T-helper 2 cell treated with Interferon-gamma antibody and Interleukin-4, amounts not matched to agents 5 μg/mL and 100 μg/mL, for 36 hours (primary cell): ENCODE data around the gene TMEM114.

Experiments
- DNase-seq: peaks from one replicate; pipeline ENCODE4 v3.0.0; 2021; ENCODE audit warnings: low spot score
- H3K27ac Mint-ChIP-seq: one replicate; pipeline ENCODE4 v1.8.0; 2021; ENCODE audit warnings: mild to moderate bottlenecking, mixed read lengths
- H3K27me3 Mint-ChIP-seq: one replicate; pipeline ENCODE4 v1.8.0; 2021; ENCODE audit warnings: low read depth, mixed read lengths
- H3K36me3 Mint-ChIP-seq: one replicate; pipeline ENCODE4 v1.8.0; 2021; ENCODE audit warnings: low read depth, mixed read lengths
- H3K4me1 Mint-ChIP-seq: one replicate; pipeline ENCODE4 v1.8.0; 2021; ENCODE audit warnings: low read depth, mixed read lengths
- H3K4me3 Mint-ChIP-seq: one replicate; pipeline ENCODE4 v1.8.0; 2022; ENCODE audit warnings: mild to moderate bottlenecking, moderate library complexity, mixed read lengths
- H3K9me3 Mint-ChIP-seq: one replicate; pipeline ENCODE4 v1.8.0; 2021; ENCODE audit warnings: mixed read lengths

Gene TMEM114

GRCh38 chr16:8533509-8533908 is 56.8 kb downstream of the TMEM114 start:
- Mint-ChIP-seq H3K4me3 (no peak overlapping the region), H3K36me3 (no peaks in the 10 kb centered on the region), H3K27me3 (no peaks in the 10 kb centered on the region), H3K27ac (no peak overlapping the region), H3K9me3 (no peaks in the 10 kb centered on the region), H3K4me1 (no peaks in the 10 kb centered on the region)
- DNase-seq, result no peak

GRCh38 chr16:8530752-8531384 is 59.4 kb downstream of the TMEM114 start:
- Mint-ChIP-seq H3K27me3 (no peaks in the 10 kb centered on the region), H3K9me3 (no peaks in the 10 kb centered on the region), H3K4me1 (no peaks in the 10 kb centered on the region), H3K36me3 (no peaks in the 10 kb centered on the region), H3K4me3 (no peak overlapping the region), H3K27ac (no peak overlapping the region)
- no peak for DNase-seq

DNA sequence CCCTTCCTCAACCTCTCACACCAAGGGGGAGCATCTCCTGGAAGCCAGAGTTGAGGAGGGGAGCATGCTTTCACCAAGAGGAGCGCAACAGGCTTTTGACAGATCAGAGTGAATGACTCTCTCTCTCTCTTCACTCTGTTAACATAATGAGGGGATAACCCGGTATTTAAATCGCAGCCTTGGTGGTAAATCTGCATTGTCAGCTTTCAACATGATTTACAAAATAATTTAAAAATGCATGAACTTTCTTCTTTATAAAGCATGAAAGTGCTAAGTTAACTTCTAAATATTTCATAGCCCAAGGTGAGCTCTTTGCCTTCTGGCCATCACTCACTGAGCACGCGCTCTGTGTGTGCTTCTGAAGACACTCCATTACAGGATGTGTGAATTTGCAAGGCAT is 61.8 kb downstream of the TMEM114 start:
- no peaks in the 10 kb centered on the region for H3K9me3 Mint-ChIP-seq
- H3K4me3 Mint-ChIP-seq, result no peak overlapping the region
- no peak for DNase-seq
- no peaks in the 10 kb centered on the region for H3K36me3 Mint-ChIP-seq
- no peak overlapping the region for H3K27ac Mint-ChIP-seq
- H3K4me1 Mint-ChIP-seq, result no peaks in the 10 kb centered on the region
- no peaks in the 10 kb centered on the region for H3K27me3 Mint-ChIP-seq

DNA sequence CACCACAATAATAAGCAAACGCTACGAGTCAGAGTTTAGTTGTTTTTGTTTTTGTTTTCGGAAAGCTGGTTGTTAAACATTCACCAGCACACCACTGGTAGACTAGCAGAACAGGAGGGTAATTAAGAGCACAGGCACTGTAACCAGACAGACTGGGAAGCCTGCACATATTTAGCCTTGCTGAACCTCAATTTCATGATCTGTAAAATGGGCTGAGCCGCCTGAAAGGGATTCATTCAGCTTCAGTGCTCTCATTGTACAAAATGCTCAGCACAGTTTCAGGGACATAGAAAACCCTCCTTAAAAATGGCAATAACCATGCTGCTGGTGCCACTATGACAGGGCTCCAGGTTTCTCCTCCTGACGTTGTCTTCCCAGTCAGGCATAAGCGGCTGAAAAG is 66.4 kb downstream of the TMEM114 start:
- Mint-ChIP-seq H3K4me1 (no peaks in the 10 kb centered on the region), H3K36me3 (no peaks in the 10 kb centered on the region), H3K27ac (no peak overlapping the region), H3K9me3 (no peaks in the 10 kb centered on the region), H3K27me3 (no peaks in the 10 kb centered on the region), H3K4me3 (no peak overlapping the region)
- no peak for DNase-seq

GRCh38 chr16:8522757-8523156 is 67.6 kb downstream of the TMEM114 start:
- Mint-ChIP-seq H3K27me3 (no peaks in the 10 kb centered on the region), H3K4me3 (no peak overlapping the region), H3K27ac (no peak overlapping the region), H3K36me3 (no peaks in the 10 kb centered on the region), H3K4me1 (no peaks in the 10 kb centered on the region), H3K9me3 (no peaks in the 10 kb centered on the region)
- DNase-seq, result no peak

- H3K9me3 Mint-ChIP-seq, result no peaks in the 10 kb centered on the region
- no peak for DNase-seq
- H3K4me3 Mint-ChIP-seq, result no peak overlapping the region
- H3K27me3 Mint-ChIP-seq, result no peaks in the 10 kb centered on the region
- no peaks in the 10 kb centered on the region for H3K36me3 Mint-ChIP-seq
- no peak overlapping the region for H3K27ac Mint-ChIP-seq
- no peaks in the 10 kb centered on the region for H3K4me1 Mint-ChIP-seq
These were observed 70.7 kb downstream of the TMEM114 start for GRCh38 chr16:8519643-8520042.
